CD4-positive, alpha-beta memory T cell (primary cell): ENCODE measurements around the gene PEX11B. TPM values are rescaled to one million over a fixed set of nuclear protein-coding genes. Genes with fewer than 3 reads are reported as not detected.

Source experiments
- CTCF ChIA-PET: fragments of 350-600 bp; sonication (Branson Sonifier 250); formaldehyde crosslinking; loops from one replicate; lab custom pipeline; 2021; ENCODE audit warnings: inconsistent platforms; ENCODE audit not compliant: partially characterized antibody; lab: Charles Lee
- POLR2A ChIA-PET: fragments of 350-600 bp; sonication (Branson Sonifier 250); formaldehyde crosslinking; loops from one replicate; lab custom pipeline; 2021; ENCODE audit not compliant: partially characterized antibody; lab: Charles Lee
- DNase-seq, 5 donors: peaks; one replicate each; pipeline versions ENCODE4 v3.0.0 to v3.0.0-alpha.2; 2020 to 2022; ENCODE audit warnings: mixed read lengths in 1 of 5
- H3K27ac ChIP-seq: one replicate; pipeline ENCODE4 v1.7.0; 2013; ENCODE audit warnings: low read depth, low read length
- H3K27me3 ChIP-seq: 2 replicates; pipeline ENCODE4 v1.7.0; 2013; ENCODE audit warnings: mild to moderate bottlenecking, low read length, moderate library complexity; ENCODE audit not compliant: insufficient read depth
- H3K36me3 ChIP-seq: 2 replicates; pipeline ENCODE4 v1.7.0; 2013; ENCODE audit warnings: mild to moderate bottlenecking, low read length, moderate library complexity; ENCODE audit not compliant: insufficient read depth
- H3K4me1 ChIP-seq: 2 replicates; pipeline ENCODE4 v1.7.0; 2013; ENCODE audit warnings: mild to moderate bottlenecking, low read length, moderate library complexity; ENCODE audit not compliant: insufficient read depth
- H3K4me3 ChIP-seq, 2 donors: one replicate each; pipeline ENCODE4 v1.7.0; 2013; ENCODE audit warnings: low read length in 2 of 2, mild to moderate bottlenecking in 1 of 2
- H3K9me3 ChIP-seq, 2 donors: one replicate each; pipeline ENCODE4 v1.7.0; 2013; ENCODE audit warnings: low read length in 2 of 2, control low read depth in 1 of 2; ENCODE audit not compliant: control insufficient read depth in 1 of 2
- H3K27ac Mint-ChIP-seq, 7 donors: one replicate each; pipeline ENCODE4 v1.8.0; 2020 to 2021; ENCODE audit warnings: mixed read lengths in 7 of 7, mild to moderate bottlenecking in 6 of 7, inconsistent platforms in 3 of 7, moderate library complexity in 3 of 7
- H3K27me3 Mint-ChIP-seq, 2 donors: one replicate each; pipeline ENCODE4 v1.8.0; 2020 to 2021; ENCODE audit warnings: mixed read lengths in 2 of 2
- H3K36me3 Mint-ChIP-seq, 2 donors: one replicate each; pipeline ENCODE4 v1.8.0; 2020 to 2021; ENCODE audit warnings: mixed read lengths in 2 of 2, inconsistent platforms in 1 of 2, mild to moderate bottlenecking in 1 of 2
- H3K4me1 Mint-ChIP-seq, 4 donors: one replicate each; pipeline ENCODE4 v1.8.0; 2020 to 2021; ENCODE audit warnings: mixed read lengths in 4 of 4, mild to moderate bottlenecking in 1 of 4
- H3K4me3 Mint-ChIP-seq, 8 donors: one replicate each; pipeline ENCODE4 v1.8.0; 2020 to 2021; ENCODE audit warnings: mixed read lengths in 8 of 8, mild to moderate bottlenecking in 7 of 8, moderate library complexity in 6 of 8, inconsistent platforms in 3 of 8
- H3K9me3 Mint-ChIP-seq, 8 donors: one replicate each; pipeline ENCODE4 v1.8.0; 2020 to 2021; ENCODE audit warnings: mixed read lengths in 8 of 8, mild to moderate bottlenecking in 5 of 8, inconsistent platforms in 3 of 8, moderate library complexity in 1 of 8
- intact Hi-C: fragments of 100-400 bp; cut with micrococcal nuclease; formaldehyde crosslinking; loops from one replicate; pipeline ENCODE4 v1.15.1; 2023
- polyA plus RNA-seq, 2 donors: library from polyadenylated mRNA; unstranded; fragments of 300-500 nt; fragmentation: Illumina TruSeq; gene quantifications; one replicate each; pipeline ENCODE4 v1.2.3, GENCODE V29; 2021
- total RNA-seq, 2 experiments: library from RNA; stranded (reverse); gene quantifications; one replicate each; pipeline ENCODE4 v1.2.3, GENCODE V29; 2021

Gene PEX11B
- total and polyA plus RNA-seq, 4 experiments from 2014 or later: 34.7 to 55.3 (median 46.6) TPM

DNA sequence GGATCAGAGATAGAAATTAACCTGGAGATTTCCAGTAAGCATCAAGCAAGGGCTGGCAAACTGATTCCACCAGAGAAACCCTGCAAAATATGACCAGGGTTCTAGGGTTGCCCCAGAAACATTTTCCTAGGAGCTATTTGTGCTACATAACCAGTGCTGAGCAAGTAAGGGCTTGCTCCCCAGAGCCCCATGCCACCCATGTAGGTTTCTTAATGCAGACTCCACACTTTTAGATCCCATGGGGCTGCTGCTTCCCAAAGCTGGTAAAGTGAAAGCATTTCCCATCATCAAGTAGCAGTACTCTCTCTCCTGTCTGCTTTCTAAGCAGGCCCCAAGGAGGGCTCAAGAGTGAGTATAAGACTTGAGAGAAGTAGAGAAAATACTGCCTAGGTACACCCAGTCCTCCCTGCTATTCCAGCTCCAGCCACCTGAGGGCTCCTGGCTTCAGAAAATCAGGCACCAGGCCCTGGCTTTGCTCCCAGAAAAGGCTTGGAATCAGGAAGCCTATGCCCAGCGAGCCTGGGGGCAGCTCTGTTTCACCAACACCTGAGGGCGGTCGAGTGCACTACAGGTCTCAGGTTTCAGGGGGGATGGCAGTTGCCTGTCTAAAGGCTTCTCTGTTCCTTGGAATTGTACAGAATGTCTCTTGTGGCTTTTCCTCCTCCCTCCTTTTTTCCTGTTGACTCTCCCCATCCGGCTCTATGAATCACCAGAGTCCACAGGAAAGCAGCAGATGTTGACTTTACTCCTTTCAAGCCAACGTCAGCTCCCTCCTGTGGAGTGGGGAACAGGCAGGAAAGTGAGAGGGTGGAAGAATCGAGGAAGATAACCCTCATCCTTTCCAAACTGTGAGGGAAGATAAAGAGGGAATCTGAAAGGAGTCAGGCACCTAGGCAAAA is 26.7 kb downstream of the PEX11B start:
- Histone ChIP-seq H3K4me1 (no peaks in the 10 kb centered on the region), H3K4me3 (no peak overlapping the region), H3K27me3 (no peaks in the 10 kb centered on the region), H3K27ac (no peak overlapping the region), H3K36me3 (no peaks in the 10 kb centered on the region), H3K9me3 (no peaks in the 10 kb centered on the region)
- ChIA-PET CTCF (interaction anchor here (0.7 to 4.4 kb wide), 23 partner anchors 10 to 134 kb away, joined by 3 to 43 read pairs (median 5); partner anchors contain the start of genes HJV, ITGA10, LIX1L and NUDT17), POLR2A (interaction anchor here (0.7 to 2.8 kb wide), 6 partner anchors 27 to 115 kb away, joined by 3 to 12 read pairs (median 4); partner anchors contain the start of genes NUDT17, PIAS3 and RBM8A)
- Mint-ChIP-seq H3K27ac (no peak overlapping the region), H3K27me3 (peaks cover 0 to under 1% of the 10 kb centered on the region in 2 donors), H3K4me3 (no peak overlapping the region), H3K4me1 (peaks cover 0 to 2% (median under 1%) of the 10 kb centered on the region in 4 donors), H3K36me3 (no peaks in the 10 kb centered on the region), H3K9me3 (no peaks in the 10 kb centered on the region)
- intact Hi-C loops: loop anchor here (1.0 kb wide), 1 partner anchor 121 kb away; no protein-coding TSS in a partner anchor
- DNase-seq: peak; percentile 21 to 50 (median 38)

GRCh38 chr1:145891143-145891542 is 27.4 kb downstream of the PEX11B start:
- no peak overlapping the region for H3K4me3 Mint-ChIP-seq
- no peaks in the 10 kb centered on the region for H3K9me3 ChIP-seq
- CTCF ChIA-PET: interaction anchor here (0.7 to 4.4 kb wide), 16 partner anchors 11 to 135 kb away, joined by 3 to 43 read pairs (median 8); partner anchors contain the start of genes HJV, ITGA10, LIX1L and NUDT17

DNA sequence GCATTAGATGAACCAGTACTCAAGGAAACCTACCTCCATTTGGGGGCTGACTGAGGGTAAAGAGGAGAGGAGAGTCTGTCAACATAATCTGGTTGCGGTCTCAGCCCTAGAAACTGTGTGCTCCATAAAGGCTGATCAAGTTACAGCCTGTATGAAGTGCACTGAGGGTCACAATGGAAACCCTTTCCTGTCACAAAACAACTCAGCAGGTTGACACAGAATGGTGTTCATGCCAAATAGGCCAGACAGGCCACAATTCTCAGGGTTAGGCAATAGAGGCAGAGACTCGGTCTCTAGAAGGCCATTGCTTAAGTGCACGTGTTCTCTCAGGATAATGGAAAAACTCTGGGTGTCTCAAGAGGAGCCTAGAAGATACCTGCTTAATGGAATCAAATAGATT is 28.8 kb downstream of the PEX11B start:
- no peaks in the 10 kb centered on the region for H3K36me3 Mint-ChIP-seq
- ChIA-PET CTCF (interaction anchor here (0.6 to 11.4 kb wide), 3 partner anchors 26 to 124 kb away, joined by 3 to 78 read pairs (median 43); partner anchors contain the start of gene NUDT17), POLR2A (interaction anchor here (1.0 kb wide), 1 partner anchor 24 kb away, joined by 3 read pairs; no protein-coding TSS in a partner anchor)
- H3K9me3 ChIP-seq: no peaks in the 10 kb centered on the region
- H3K27me3 ChIP-seq: no peaks in the 10 kb centered on the region
- H3K4me1 Mint-ChIP-seq: peaks cover 10 to 23% (median 12%) of the 10 kb centered on the region in 4 donors
- H3K4me3 Mint-ChIP-seq: no peak overlapping the region
- H3K27me3 Mint-ChIP-seq: peaks cover 4 to 9% of the 10 kb centered on the region in 2 donors
- H3K4me1 ChIP-seq: peaks cover 13% of the 10 kb centered on the region
- H3K36me3 ChIP-seq: no peaks in the 10 kb centered on the region
- H3K9me3 Mint-ChIP-seq: no peaks in the 10 kb centered on the region
- intact Hi-C loops: no loop called here
- no peak for DNase-seq
- H3K27ac Mint-ChIP-seq: no peak overlapping the region
- H3K4me3 ChIP-seq: no peak overlapping the region
- no peak overlapping the region for H3K27ac ChIP-seq

More at GRCh38 chr1:145891143-145891542, 27.4 kb downstream of the PEX11B start:
- DNase-seq: no peak
- peaks cover 0 to 2% of the 10 kb centered on the region in 2 donors for H3K27me3 Mint-ChIP-seq
- Histone ChIP-seq H3K4me1 (peaks cover 3% of the 10 kb centered on the region), H3K4me3 (no peak overlapping the region), H3K27me3 (no peaks in the 10 kb centered on the region), H3K36me3 (no peaks in the 10 kb centered on the region), H3K27ac (no peak overlapping the region)
- peaks cover 2 to 9% (median 3%) of the 10 kb centered on the region in 4 donors for H3K4me1 Mint-ChIP-seq
- H3K9me3 Mint-ChIP-seq: no peaks in the 10 kb centered on the region
- H3K36me3 Mint-ChIP-seq: no peaks in the 10 kb centered on the region
- POLR2A ChIA-PET: interaction anchor here (0.7 to 2.8 kb wide), 5 partner anchors 32 to 116 kb away, joined by 4 to 12 read pairs (median 4); partner anchors contain the start of genes NUDT17, PIAS3 and RBM8A
- no peak overlapping the region for H3K27ac Mint-ChIP-seq
- intact Hi-C loops: loop anchor here (1.0 kb wide), 1 partner anchor 122 kb away; no protein-coding TSS in a partner anchor

- no peaks in the 10 kb centered on the region for H3K9me3 ChIP-seq
- no peak for DNase-seq
- CTCF ChIA-PET: interaction anchor here (11.4 kb wide), 1 partner anchor 41 kb away, joined by 78 read pairs; the partner anchor contains the start of gene NUDT17
- Mint-ChIP-seq H3K9me3 (no peaks in the 10 kb centered on the region), H3K4me1 (peaks cover 10 to 28% (median 14%) of the 10 kb centered on the region in 4 donors), H3K4me3 (peak overlapping the region in 4 of 8 donors; percentile 2 to 53 (median 16)), H3K27ac (no peak overlapping the region), H3K36me3 (no peaks in the 10 kb centered on the region), H3K27me3 (peaks cover 8 to 19% of the 10 kb centered on the region in 2 donors)
- POLR2A ChIA-PET: interaction anchor here (0.9 to 3.1 kb wide), 2 partner anchors 29 to 31 kb away, joined by 4 to 13 read pairs; partner anchors contain the start of genes PEX11B and PIAS3
- H3K4me3 ChIP-seq: no peak overlapping the region
- no peaks in the 10 kb centered on the region for H3K36me3 ChIP-seq
- H3K27ac ChIP-seq: no peak overlapping the region
- intact Hi-C loops: no loop called here
- H3K4me1 ChIP-seq: peaks cover 13% of the 10 kb centered on the region
- peaks cover 11% of the 10 kb centered on the region for H3K27me3 ChIP-seq
Observed at GRCh38 chr1:145887631-145888030, 30.9 kb downstream of the PEX11B start.

DNA sequence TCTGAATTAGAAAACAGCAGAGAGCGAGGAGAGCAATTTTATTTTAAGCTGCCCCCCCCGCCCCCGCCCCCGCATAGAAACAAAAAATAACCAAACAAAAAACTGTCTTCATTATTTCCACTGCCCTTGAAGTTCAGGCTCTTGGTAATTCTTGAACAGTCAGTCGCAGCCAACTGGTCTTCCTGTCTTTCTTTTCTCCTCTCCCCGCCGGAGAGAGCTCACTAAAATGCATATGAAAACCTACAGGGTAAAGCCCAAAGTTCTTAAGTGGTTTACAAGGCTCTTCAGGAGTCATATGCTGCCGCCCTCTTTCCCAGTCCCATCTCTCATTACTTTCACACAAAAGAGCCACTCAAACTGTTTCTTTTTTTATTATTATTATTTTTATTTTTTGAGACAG is 31.7 kb downstream of the PEX11B start:
- ChIA-PET CTCF (interaction anchor here (1.1 to 11.4 kb wide), 2 partner anchors 41 to 90 kb away, joined by 3 to 78 read pairs; partner anchors contain the start of gene NUDT17), POLR2A (interaction anchor here (0.9 to 3.1 kb wide), 2 partner anchors 28 to 32 kb away, joined by 4 to 13 read pairs; partner anchors contain the start of genes PEX11B and PIAS3)
- Histone ChIP-seq H3K9me3 (no peaks in the 10 kb centered on the region), H3K4me3 (no peak overlapping the region), H3K36me3 (no peaks in the 10 kb centered on the region), H3K27me3 (peaks cover 11% of the 10 kb centered on the region), H3K27ac (no peak overlapping the region), H3K4me1 (peaks cover 13% of the 10 kb centered on the region)
- H3K27ac Mint-ChIP-seq: peak overlapping the region in 1 of 7 donors; percentile 48
- intact Hi-C loops: no loop called here
- H3K36me3 Mint-ChIP-seq: no peaks in the 10 kb centered on the region
- peak overlapping the region in 7 of 8 donors; percentile 50 to 87 (median 71) for H3K4me3 Mint-ChIP-seq
- peaks cover 8 to 21% of the 10 kb centered on the region in 2 donors for H3K27me3 Mint-ChIP-seq
- H3K9me3 Mint-ChIP-seq: no peaks in the 10 kb centered on the region
- peaks cover 10 to 28% (median 14%) of the 10 kb centered on the region in 4 donors for H3K4me1 Mint-ChIP-seq
- DNase-seq: no peak

DNA sequence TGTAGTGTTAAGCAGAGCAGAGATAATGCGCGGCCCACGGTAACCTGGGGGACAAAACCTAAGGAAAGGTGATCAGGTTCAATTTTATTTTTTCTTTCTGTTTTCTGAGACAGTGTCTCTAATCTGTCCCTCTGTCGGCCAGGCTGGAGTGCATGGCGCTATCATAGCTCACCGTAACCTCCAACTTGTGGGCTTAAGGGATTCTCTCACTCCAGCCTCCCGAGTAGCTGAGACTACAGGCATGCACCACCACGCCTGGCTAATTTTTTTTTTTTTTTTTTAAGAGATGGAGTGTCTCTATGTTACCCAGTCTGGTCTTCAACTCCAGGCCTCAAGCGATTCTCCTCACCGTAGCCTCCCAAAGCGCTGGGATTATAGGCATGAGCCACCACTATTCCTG is 32.1 kb downstream of the PEX11B start:
- H3K4me3 ChIP-seq: peak overlapping the region; percentile 6 to 74
- H3K9me3 ChIP-seq: no peaks in the 10 kb centered on the region
- no peaks in the 10 kb centered on the region for H3K36me3 ChIP-seq
- no peak overlapping the region for H3K27ac ChIP-seq
- peaks cover 10 to 28% (median 14%) of the 10 kb centered on the region in 4 donors for H3K4me1 Mint-ChIP-seq
- no peaks in the 10 kb centered on the region for H3K36me3 Mint-ChIP-seq
- H3K27ac Mint-ChIP-seq: peak overlapping the region in 3 of 7 donors; percentile 2 to 60 (median 58)
- peaks cover 8 to 21% of the 10 kb centered on the region in 2 donors for H3K27me3 Mint-ChIP-seq
- peaks cover 13% of the 10 kb centered on the region for H3K4me1 ChIP-seq
- H3K27me3 ChIP-seq: peaks cover 11% of the 10 kb centered on the region
- no peaks in the 10 kb centered on the region for H3K9me3 Mint-ChIP-seq
- intact Hi-C loops: no loop called here
- DNase-seq: peak in 2 of 5 donors; percentile 3 to 9
- CTCF ChIA-PET: interaction anchor here (0.7 to 11.4 kb wide), 4 partner anchors 31 to 101 kb away, joined by 3 to 78 read pairs (median 3); partner anchors contain the start of gene NUDT17
- POLR2A ChIA-PET: interaction anchor here (0.9 to 3.1 kb wide), 3 partner anchors 28 to 32 kb away, joined by 4 to 22 read pairs (median 13); partner anchors contain the start of genes PEX11B and PIAS3
- peak overlapping the region; percentile 74 to 88 (median 84) for H3K4me3 Mint-ChIP-seq
